ENCODE measurements around the gene KCTD20.
A peak's percentile ranks its signal among the peaks of the same experiment; 100 is the strongest.
"Not testable (repeated sequence)": the region's sequence is repeated elsewhere in the genome, so short reads cannot be mapped to it uniquely, and the experiment has no call there.

KCTD20 gene

DNA sequence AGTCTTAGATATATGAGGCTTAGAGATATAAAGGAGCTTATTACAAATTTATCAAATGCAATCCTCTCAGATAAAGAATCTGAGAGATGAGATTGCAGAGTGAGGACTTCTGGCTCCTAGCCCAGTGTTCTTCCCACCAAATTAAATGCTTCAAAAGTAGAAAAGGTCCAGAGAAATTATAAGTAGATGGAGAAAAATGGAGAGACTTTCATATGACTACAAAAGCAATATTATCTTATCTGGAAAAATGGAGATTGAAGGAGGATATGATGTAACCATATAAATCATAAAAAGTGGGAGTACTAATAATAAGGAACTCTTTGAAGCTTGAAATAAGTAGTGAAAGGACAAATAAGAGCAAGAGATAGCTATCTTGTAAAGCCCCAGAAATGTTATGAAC, 2.8 kb downstream of the KCTD20 start:
- no peak for DNase-seq

DNA sequence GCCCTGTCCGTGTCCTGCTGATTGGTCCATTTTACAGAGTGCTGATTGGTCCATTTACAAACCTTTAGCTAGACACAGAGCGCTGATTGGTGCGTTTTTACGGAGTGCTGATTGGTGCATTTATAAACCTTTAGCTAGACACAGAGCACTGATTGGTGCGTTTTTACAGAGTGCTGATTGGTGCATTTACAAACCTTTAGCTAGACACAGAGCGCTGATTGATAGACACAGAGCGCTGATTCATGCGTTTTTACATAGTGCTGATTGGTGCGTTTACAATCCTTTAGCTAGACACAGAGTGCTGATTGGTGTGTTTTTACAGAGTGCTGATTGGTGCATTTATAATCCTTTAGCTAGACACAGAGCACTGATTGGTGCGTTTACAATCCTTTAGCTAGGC, 6.4 kb downstream of the KCTD20 start:
- not testable (repeated sequence) for DNase-seq

DNA sequence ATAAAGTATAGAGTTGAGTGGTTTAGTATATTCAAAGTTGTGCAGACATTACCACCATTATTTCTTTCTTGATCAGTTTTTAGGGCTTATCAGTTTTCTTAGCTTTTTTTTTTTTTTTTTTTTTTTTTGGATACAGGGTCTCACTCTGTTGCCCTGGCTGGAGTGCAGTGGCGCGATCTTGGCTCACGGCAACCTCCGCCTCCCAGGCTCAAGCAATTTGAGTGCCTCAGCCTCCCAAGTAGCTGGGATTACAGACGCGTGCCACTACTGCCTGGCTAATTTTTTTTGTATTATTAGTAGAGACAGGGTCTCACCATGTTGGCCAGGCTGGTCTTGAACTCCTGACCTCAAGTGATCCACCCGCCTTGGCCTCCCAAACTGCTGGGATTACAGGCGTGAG, 10.1 kb downstream of the KCTD20 start:
- not testable (repeated sequence) for DNase-seq

DNA sequence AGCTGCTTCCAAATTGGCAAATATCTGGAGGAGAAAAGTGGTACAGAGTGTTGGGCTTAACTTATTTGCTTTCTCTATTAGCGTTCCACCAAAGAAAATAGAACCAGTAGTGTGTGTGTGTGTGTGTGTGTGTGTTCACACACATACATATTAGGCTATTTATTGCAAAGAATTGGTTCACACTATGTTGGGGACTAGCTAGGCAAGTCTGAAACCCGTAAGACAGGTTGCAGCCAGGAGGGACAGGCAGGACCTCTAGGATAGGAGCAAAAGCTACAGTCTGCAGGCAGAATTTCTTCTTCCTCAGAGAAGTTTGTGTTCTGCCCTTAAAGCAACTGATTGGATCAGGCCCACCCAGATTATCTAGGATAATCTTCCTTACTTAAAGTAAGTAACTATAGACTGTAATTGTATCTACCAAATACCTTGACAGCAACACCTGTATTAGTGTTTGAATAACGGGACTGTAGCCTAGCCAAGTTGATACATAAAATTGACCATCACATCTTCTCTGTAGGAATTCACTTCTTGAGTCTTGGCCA, 12.8 kb downstream of the KCTD20 start:
- DNase-seq, result no peak

DNA sequence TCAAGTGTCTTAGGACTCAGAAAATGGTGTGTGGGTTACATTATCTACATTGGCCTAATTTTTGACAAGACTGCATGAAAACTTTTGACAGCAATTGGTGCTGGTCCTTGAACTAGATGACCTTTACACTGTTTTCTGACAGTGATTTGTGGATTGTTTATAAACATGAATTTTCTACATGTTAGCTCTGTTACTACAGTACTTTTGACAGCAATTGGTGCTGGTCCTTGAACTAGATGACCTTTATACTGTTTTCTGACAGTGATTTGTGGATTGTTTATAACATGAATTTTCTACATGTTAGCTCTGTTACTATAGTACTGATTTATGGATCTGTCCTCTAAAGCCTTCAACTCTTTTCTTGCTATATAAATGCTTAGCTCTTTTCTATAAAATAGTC, 16.7 kb downstream of the KCTD20 start:
- no peak for DNase-seq

DNA sequence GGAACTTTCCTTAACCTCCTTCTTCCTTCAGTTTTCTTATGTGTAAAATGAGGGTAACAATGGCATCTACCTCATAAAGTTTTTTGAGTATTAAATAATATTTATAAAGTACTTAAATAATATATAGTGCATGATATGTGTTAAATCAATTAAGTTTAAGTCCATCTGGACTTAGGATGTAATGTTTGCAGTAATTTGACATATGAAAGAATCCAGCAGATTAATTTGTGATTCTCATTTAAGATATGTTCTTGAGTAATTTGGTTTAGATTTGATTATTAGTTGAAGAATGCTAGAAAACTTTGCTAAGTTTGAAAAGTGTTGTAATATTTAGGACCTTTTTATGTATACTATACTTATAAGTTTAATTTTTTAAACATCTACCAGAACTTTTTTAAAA, 18.1 kb downstream of the KCTD20 start:
- DNase-seq, result no peak

DNA sequence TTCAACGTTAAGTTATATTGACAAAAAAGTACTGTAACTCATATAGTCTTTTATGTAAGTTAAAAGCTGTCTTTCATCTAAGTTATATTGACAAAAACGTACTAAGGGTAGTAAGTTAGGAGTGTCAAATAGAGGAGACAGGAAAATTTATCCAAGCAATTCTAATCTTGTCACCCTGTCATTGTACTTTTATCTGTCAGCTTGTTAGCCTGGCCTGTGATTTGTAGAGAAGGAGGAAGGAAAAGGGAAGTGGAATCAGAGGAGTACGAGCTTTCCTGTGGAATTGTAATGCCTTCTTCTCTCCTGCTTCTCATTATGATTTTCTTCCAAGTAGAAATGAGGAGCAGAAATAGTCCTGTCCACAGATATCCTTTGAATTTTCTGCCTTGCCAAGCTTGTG, 18.8 kb downstream of the KCTD20 start:
- no peak for DNase-seq

DNA sequence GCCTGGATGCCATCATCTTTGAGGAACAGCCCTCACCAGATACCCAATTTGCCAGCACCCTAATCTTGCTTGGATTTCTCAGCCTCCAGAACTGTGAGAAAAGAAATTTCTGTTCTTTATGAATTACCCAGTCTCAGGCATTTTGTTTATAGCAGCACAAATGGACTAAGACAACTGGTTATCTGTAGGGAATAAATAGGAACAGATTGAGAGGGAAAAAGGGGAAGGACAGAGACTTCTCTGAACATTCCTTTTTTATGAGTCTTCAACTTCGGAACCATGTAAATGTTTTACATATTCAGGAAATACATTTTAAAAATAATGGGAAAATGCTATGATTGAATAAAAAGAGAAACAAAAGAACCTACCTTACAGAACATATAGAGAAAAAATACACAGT, 20.9 kb downstream of the KCTD20 start:
- DNase-seq, result no peak

DNA sequence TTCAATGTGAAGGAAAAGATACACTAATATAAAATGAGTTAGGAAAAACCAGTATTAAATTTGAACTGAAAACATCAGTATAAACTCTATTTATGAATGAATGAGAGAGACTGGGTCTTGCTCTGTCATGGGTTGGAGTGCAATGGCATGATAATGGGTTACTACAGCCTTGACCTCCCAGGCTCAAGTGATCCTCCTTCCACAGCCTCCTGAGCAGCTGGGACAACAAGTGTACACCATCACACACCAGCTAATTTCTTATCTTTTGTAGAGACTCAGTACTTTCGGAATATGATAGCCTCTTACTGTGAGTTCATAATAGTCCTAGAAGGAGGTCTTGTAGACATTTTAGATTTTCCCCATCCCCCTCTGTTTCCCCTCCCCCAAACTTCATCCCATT, 21.4 kb downstream of the KCTD20 start:
- DNase-seq, result no peak

DNA sequence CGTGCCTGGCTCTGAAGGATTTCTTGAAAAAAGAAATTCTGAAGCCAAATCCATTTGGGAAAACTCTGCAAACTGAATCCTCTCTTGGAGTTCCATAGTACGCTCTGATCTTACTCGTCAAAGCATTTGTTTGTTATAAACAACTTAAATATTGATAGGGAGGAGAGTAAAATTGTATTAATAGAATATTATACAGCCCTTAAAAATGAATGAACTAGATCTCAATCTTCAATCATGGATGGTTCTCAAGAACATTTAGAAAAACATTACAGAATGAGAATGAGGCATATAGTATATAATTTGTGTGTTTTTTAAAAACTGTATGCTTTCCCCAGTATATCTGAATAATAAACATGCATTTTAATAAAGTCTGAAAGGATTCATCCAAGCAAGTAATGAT, 24.8 kb downstream of the KCTD20 start:
- no peak for DNase-seq

DNA sequence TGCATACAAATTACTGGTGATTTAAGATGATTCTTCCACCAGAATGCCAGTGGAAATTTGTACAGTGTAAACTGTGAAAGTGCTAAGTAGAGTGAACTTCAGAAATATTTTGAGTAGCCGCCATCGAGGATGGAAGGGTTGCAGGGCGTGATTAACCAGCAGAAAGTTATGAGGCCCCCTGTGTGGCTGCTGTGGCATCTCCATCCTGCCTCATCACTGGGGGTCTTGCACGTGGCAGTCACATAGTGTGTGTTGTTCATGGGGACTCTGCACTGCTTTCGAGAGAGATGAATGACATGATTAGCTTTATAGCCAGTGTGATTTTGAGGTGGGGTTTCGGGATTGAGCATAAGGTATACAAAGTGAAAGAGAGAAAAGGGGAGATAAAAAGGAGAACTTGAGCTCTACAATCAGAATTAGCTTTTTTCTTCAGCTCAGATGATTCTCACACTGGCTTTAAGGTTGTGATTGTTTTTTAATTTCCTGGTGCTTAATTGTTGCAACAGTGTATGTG, 26.4 kb downstream of the KCTD20 start:
- DNase-seq, result no peak

DNA sequence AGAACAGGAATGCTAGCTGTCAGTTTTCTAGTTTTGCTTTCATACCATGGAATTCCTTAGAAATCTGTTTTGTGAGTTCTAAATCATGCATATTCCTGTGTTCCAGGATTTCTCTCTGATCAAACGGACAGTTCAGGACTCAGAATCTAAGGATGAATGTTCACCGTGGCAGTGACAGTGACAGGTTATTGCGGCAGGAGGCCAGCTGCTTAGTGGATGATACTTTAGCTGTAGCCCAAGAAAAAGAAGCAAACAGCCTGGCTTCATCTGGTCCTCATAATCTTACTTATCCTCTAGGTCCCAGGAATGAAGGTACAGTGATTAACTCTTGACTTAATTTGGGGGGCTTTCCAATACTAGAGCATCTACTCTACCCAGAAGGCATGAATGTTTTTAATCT, 27.1 kb downstream of the KCTD20 start:
- no peak for DNase-seq

DNA sequence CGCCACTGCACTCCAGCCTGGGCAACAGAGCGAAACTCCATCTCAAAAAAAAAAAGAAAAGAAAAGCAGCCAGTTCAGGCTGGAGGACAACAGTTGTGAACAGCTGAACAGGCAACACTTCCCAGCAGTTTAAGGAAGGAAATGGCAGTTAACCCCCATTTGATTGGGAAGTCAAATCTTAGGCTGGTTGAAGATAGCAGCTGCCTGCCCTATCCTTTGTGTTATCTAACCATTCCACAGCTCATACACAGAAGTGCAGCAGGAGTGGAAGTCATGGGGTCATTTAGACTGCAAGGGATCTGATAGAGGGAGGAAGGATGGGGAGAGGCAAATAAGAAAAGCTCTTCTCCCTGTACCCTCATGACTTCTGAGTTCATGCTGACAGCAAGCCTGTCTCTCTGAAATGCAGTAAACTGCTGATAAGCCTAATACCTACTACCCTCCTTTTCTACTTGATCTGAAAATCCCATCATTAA, 35.3 kb downstream of the KCTD20 start:
- DNase-seq, result no peak

DNA sequence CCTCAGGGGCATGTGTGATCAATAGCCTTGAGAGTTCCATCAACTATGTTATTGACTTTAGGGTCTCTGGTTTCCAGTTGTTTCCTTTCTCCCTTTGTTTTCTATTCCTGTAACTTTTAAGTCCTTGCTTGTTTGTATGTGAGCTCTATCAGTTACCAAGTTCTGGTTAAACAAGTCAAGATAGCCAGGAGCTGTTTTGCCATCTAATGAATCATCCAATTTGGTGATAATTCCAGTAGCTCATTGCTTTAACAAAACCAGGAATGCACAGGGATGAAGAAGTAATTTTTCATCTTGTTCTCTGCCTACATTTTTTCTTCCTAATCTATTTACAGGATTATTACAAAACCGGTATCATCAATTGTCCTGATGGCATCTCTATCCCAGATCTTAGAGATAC, 36.5 kb downstream of the KCTD20 start:
- DNase-seq, result no peak

DNA sequence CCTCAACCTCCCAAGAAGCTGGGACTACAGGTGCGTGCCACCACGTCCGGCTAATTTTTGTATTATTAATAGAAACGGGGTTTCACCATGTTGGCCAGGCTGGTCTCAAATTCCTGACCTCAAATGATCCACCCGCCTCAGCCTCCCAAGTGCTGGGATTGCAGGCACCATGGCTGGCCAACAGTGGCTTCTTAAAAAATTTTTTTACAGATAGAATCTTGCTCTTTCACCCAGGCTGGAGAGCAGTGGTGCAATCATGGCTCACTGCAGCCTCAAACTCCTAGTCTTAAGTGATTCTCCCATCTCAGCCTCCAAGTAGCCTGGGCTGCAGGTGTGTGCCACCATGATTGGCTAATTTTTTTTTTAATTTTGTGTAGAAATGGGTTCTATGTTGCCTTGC, 40.5 kb downstream of the KCTD20 start:
- not testable (repeated sequence) for DNase-seq

DNA sequence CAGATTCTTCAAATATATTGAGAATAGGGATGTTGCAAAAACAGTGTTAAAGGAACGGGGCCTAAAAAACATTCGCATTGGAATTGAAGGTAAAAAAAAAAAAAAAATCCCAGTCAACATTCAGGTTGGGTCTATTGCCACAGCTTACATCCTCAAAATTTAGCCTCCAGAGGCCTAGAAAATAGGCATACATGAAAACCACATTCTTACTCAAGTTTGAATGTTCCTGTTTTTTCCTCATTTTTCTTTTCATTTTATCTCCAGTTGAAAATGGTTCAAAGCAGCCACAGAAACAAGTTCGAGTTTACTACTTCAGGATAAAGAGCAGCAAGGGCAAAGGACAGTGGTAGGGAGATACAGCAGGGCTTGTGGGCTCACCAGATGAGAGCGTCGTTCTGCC, 41.9 kb downstream of the KCTD20 start:
- DNase-seq, result no peak

DNA sequence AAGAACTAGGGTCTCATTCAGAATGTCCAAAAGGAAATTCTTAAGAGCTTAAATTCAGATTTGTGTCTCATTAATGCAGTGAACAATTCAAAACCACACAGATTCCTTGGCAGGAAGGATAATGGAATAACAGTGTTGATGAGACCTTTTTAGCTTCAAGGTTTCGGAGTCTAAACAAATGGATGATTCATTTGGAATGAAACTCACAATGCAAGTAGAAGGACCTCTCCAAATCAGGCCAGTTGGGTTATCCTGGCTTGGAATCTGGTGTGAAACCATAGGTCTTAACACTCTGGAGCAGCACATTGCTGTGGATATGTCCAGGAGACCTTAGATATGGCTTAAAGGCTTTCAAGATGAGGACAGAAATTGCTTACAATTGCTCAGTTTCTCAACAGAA, 44.9 kb downstream of the KCTD20 start:
- DNase-seq, result no peak

DNA sequence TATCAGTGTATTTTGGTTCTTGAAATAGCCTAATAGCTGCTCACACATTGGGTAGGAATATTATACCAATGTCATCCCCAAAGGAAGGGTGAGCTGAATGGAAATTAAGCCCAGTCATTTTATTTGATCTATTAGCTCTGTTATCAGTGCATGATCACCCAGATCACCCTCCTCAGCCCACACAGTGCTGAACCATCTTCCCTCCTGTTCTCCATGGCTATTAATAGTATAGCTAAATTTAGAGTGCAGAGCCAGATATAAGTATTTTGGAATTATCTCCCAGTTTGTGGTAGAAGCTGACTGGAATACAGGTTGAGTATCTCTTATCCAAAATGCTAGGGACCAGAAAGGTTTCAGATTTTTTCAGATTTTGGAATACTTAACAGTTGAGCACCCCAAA, 45.4 kb downstream of the KCTD20 start:
- DNase-seq, result no peak

DNA sequence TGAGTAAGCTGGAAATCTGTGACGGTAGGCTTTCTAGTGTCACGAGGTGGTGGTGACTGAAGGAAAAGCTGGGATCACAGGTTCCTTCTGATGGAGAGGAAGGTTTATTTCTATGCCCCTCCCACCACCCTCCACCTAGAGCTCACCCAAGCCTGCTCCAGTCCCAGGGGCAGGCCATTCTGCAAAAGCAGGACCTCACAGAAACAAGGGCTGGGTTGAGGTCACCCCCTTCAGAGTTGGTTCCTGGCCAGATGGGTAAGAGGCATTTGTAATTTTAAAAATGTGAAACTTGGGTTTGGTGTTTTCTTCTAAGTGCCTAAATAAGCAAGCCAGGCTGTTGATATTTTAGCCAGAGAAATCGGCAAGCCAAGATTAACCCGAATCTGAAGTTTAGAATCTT, 46.6 kb downstream of the KCTD20 start:
- DNase-seq, result no peak

DNA sequence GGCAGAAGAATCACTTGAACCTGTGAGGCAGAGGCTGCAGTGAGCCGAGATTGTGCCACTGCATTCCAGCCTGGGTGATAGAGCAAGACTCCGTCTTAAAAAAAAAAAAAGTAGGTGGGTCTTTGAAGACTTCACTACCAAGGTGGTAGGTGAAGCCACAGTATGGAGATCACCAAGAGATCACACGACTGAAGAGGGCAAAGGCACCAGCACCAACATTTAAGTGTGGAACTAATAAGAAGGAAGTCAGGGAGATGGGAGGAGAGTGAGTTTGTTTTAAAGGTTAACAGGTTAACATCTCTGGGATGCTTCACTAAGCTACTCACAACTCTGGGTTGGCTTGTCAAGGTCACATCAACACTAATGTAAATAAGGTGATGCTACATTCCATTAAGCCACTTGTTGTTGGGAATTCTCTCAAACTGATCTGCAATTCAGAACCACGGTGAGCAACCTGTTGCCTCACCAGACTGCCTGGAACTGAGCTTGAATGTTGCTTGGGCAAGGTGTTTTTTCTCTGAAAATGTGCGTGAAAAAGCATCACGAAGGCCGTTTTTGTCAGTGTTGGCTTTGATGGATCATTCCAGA, 48.7 kb downstream of the KCTD20 start:
- no peak for DNase-seq

DNA sequence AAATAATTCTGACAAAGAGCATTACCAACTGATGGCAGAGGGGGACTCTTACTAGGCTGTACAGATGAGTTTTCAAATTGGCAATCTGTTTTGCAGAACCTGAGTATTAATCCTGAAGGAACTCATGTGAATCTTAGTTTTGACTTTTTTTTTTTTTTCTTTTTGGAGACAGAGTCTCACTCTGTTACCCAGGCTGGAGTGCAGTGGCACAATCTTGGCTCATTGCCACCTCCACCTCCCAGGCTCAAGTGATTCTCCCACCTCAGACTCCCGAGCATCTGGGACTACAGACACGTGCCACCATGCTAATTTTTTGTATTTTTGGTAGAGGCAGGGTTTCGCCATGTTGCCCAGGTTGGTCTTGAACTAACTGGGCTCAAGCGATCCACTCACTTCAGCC, 49.3 kb downstream of the KCTD20 start:
- DNase-seq, result peak; percentile 34

DNA sequence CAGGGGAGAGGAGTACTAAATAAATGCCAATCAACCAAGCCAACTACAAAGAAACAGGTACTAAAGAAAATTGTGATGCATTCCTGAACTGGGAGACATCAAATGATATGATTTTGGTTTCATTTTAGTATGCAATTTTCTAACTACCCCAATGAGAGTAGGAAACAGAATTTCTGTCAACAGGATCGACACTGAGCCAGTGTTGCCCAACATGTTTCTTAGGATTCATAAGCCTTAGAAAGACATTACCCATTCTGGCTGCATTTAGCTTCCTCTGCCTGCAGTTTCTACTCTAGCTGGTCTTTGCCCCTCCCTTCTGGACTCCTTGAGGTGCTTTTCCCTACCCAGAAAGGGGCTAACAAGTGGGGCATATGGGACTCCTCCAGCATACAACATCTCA, 49.8 kb downstream of the KCTD20 start:
- no peak for DNase-seq

DNA sequence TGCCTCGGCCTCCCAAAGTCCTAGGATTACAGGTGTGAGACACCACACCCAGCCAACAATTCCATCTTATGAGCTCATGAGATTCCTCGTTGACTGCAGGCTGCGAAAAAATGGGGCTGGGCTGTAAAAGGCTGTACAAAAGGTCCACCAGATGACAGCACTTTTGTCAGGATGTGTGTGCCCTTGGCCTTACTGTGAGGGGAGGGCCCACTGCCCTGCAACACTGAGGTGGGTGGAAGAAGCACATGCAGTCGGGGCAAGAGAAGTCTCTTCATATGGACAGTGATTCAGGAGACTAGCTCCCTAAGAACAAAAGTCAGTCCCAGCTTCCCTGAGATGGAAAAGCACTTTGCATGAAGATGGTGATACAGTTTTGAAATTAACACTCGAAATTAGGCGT, 50.5 kb downstream of the KCTD20 start:
- DNase-seq, result no peak

DNA sequence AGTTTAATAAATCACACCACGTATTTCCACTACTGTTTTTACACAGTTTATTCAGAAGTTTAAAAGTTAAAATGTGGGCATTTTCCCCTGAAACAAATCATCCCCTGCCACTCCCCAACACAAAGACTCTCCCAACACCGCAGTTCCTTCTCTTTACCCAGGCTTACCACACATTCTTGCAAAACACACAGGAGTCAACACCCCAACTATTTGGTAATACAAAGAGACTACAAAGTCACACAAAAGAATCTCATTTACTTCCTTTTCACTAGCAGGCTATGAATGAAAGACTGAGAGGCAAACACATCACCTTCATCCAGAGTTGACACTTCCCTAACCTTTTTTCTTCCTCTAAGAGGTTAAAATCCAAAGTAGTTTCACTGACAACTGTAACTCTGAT, 51.1 kb downstream of the KCTD20 start:
- no peak for DNase-seq

DNA sequence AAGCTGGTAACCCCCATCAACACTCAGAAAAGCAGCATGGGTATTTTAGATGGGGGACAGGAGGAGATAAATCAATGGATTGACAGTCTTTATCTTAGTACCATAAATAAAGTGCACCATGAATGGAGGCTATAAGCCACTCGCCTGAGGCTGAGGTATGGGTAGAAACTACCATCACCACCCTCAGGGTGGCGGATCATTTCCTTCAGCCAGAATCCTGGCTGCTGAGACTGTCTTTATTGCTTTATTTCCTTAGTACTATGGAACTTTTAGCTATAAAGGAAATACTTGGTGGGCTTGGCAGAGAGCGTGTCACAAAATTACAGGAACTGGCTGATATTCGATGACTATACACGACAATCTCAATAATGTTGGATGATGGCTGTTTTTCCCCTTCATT, 52.3 kb downstream of the KCTD20 start:
- DNase-seq, result no peak
